Caco-2 (cell line): ENCODE data around the gene PROSER2. TPM values are rescaled to one million over a fixed set of nuclear protein-coding genes. Genes with fewer than 3 reads are reported as not detected.

Experiments
- BruUV-seq: library from RNA; stranded (reverse); fragments of 400-500 nt; replicated peaks from 2 replicates; lab custom pipeline; 2021; lab: Mats Ljungman, UMichigan
- CTCF ChIA-PET: fragments of 300-600 bp; sonication (Branson Sonifier 250); formaldehyde crosslinking; loops from one replicate; lab custom pipeline; 2022; ENCODE audit warnings: antibody characterized with exemption; lab: Charles Lee
- POLR2A ChIA-PET: fragments of 300-600 bp; sonication (Branson Sonifier 250); formaldehyde crosslinking; loops from one replicate; lab custom pipeline; 2022; ENCODE audit warnings: antibody characterized with exemption; lab: Charles Lee
- DNase-seq, 2 experiments: peaks; one replicate each; pipeline versions ENCODE4 v3.0.0 to v3.0.0-alpha.2; 2020 to 2022
- H3K27me3 ChIP-seq: replicated peaks from 2 replicates; pipeline ENCODE4 v1.6.0; 2011; ENCODE audit warnings: low read length; ENCODE audit not compliant: control insufficient read depth, insufficient read depth
- H3K36me3 ChIP-seq: 2 replicates; pipeline ENCODE4 v1.5.1; 2011; ENCODE audit warnings: low read length; ENCODE audit not compliant: control insufficient read depth, insufficient read depth
- H3K4me1 ChIP-seq: fragments of 250-450 bp; sonication (Bioruptor Pico); 2 replicates; pipeline ENCODE4 v1.5.1; 2020; ENCODE audit warnings: mild to moderate bottlenecking
- H3K4me3 ChIP-seq: 2 replicates; pipeline ENCODE4 v1.5.1; 2011; ENCODE audit warnings: low read depth, mild to moderate bottlenecking, control low read depth, low read length
- H3K9me3 ChIP-seq: fragments of 250-450 bp; sonication (Bioruptor Pico); 2 replicates; pipeline ENCODE4 v1.5.1; 2020; ENCODE audit warnings: mild to moderate bottlenecking, moderate library complexity
- H3K27ac Mint-ChIP-seq: one replicate; pipeline ENCODE4 v1.8.0; 2022; ENCODE audit warnings: mixed read lengths; ENCODE audit not compliant: unreplicated experiment
- H3K27me3 Mint-ChIP-seq: one replicate; pipeline ENCODE4 v1.8.0; 2022; ENCODE audit warnings: mixed read lengths; ENCODE audit not compliant: insufficient read depth, unreplicated experiment
- H3K36me3 Mint-ChIP-seq: one replicate; pipeline ENCODE4 v1.8.0; 2022; ENCODE audit warnings: mild to moderate bottlenecking, mixed read lengths; ENCODE audit not compliant: insufficient read depth, unreplicated experiment
- H3K4me1 Mint-ChIP-seq: one replicate; pipeline ENCODE4 v1.8.0; 2022; ENCODE audit warnings: low read depth, mixed read lengths; ENCODE audit not compliant: unreplicated experiment
- H3K4me3 Mint-ChIP-seq: one replicate; pipeline ENCODE4 v1.8.0; 2022; ENCODE audit warnings: mild to moderate bottlenecking, moderate library complexity, mixed read lengths; ENCODE audit not compliant: unreplicated experiment
- H3K9me3 Mint-ChIP-seq: one replicate; pipeline ENCODE4 v1.8.0; 2022; ENCODE audit warnings: mixed read lengths; ENCODE audit not compliant: unreplicated experiment
- intact Hi-C: fragments of 100-400 bp; cut with micrococcal nuclease; formaldehyde crosslinking; loops from one replicate; pipeline ENCODE4 v1.10.0; 2022; ENCODE audit not compliant: unreplicated experiment
- total RNA-seq: library from RNA; stranded (reverse); gene quantifications from 2 replicates; pipeline ENCODE4 v1.2.3, GENCODE V29; 2022
- TF ChIP-seq, protein P1 (sequence below), 2 experiments: fragments of 200-600 bp in 1 of 2; IDR thresholded peaks; 1 replicate in 1 of 2; 2 replicates in 1 of 2; pipeline versions ENCODE4 v1.5.1 to v1.8.0; 2011 to 2022; ENCODE audit warnings: antibody characterized with exemption in 1 of 2, control low read depth in 1 of 2, inconsistent platforms in 1 of 2, low read depth in 1 of 2, low read length in 1 of 2, mild to moderate bottlenecking in 1 of 2, moderate library complexity in 1 of 2; ENCODE audit not compliant: insufficient read depth in 1 of 2, severe bottlenecking in 1 of 2, unreplicated experiment in 1 of 2

The PROSER2 gene
- total RNA-seq, 1 experiment from 2014 or later = 134 TPM

DNA sequence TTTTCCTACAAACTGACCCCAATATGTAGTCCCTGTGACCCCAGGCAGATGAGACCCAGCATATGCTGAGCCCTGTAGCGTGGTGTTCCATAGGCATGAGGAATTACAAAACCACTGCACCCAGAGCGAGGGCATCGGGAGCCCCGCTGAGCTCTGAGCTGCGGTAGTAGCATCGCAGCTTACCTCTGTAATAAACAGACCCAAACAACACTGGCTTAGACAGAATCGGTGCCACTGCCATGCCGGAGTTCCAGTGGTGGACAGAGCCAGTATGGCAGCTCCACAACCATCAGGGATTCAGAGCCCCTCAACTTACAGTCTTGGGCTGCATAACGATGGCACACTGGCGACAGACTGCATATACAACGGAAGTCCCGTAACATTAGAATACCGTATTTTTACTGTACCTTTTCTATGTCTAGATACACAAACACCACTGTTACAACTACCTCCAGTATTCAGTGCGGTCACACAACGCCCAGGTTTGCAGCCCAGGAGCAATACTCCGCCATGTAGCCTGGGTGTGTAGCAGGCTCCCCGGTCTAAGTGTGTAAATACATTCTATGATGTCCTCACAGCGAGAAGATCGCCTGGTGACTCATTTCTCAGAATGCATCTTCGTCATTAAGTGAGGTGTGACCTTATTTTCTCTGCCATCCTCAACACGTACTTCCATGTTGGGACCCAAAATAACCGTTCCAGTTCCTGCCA lies 68.8 kb downstream of the PROSER2 start:
- DNase-seq = no peak
- Mint-ChIP-seq H3K4me1 (peaks cover 6% of the 10 kb centered on the region), H3K27me3 (no peaks in the 10 kb centered on the region), H3K27ac (no peak overlapping the region), H3K4me3 (no peak overlapping the region), H3K9me3 (no peaks in the 10 kb centered on the region), H3K36me3 (no peaks in the 10 kb centered on the region)
- Histone ChIP-seq H3K9me3 (no peaks in the 10 kb centered on the region), H3K36me3 (no peaks in the 10 kb centered on the region), H3K4me1 (0 out of 2 replicates have a peak, but pooled peaks cover 1% of the 10 kb centered on the region), H3K27me3 (no peaks in the 10 kb centered on the region), H3K4me3 (no peak overlapping the region)
- ChIA-PET POLR2A (interaction anchor here (0.9 kb wide), 1 partner anchor 16 kb away, joined by 3 read pairs; no protein-coding TSS in a partner anchor), CTCF (no interaction called here)
- TF ChIP-seq, protein P1, sequence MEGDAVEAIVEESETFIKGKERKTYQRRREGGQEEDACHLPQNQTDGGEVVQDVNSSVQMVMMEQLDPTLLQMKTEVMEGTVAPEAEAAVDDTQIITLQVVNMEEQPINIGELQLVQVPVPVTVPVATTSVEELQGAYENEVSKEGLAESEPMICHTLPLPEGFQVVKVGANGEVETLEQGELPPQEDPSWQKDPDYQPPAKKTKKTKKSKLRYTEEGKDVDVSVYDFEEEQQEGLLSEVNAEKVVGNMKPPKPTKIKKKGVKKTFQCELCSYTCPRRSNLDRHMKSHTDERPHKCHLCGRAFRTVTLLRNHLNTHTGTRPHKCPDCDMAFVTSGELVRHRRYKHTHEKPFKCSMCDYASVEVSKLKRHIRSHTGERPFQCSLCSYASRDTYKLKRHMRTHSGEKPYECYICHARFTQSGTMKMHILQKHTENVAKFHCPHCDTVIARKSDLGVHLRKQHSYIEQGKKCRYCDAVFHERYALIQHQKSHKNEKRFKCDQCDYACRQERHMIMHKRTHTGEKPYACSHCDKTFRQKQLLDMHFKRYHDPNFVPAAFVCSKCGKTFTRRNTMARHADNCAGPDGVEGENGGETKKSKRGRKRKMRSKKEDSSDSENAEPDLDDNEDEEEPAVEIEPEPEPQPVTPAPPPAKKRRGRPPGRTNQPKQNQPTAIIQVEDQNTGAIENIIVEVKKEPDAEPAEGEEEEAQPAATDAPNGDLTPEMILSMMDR (IDR thresholded peaks at IDR 0.05; ENCODE audit: insufficient read depth in 1 of 2, low read depth in 1 of 2, low read length in 1 of 2, severe bottlenecking in 1 of 2, unreplicated experiment in 1 of 2) = no peak
- intact Hi-C loops = no loop called here
- no TSS peak for BruUV-seq

DNA sequence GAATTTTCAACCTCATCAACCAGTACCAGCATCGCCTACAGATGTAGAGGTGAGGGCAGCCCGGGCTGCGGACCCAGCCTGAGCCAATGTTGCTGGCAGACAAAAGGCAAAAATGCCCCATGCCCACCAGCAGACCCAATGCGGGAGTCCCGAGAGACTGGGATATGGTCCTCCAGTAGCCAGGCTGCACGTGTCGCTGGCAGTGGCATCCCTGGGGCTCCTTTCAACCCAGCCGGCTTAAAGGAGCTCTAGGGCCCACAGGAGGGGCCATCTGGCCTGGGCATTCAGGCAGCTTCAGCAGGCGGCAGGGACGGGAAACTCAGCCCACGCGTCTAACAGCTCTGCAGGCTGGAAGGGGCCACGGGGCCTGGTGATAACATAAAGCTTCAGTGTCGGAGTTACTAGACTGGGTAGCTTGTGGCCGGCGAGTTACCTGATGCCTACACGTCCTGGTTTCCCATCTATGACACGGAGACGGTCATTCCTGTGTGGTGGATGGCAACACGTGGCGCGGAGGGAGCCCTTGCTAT lies 70.7 kb downstream of the PROSER2 start:
- Mint-ChIP-seq H3K36me3 (no peaks in the 10 kb centered on the region), H3K27ac (no peak overlapping the region), H3K4me1 (peaks cover 24% of the 10 kb centered on the region), H3K27me3 (no peaks in the 10 kb centered on the region), H3K9me3 (no peaks in the 10 kb centered on the region), H3K4me3 (no peak overlapping the region)
- intact Hi-C loops = no loop called here
- Histone ChIP-seq H3K9me3 (no peaks in the 10 kb centered on the region), H3K36me3 (no peaks in the 10 kb centered on the region), H3K27me3 (no peaks in the 10 kb centered on the region), H3K4me3 (no peak overlapping the region), H3K4me1 (peaks cover 19% of the 10 kb centered on the region)
- POLR2A ChIA-PET = interaction anchor here (0.7 kb wide), 1 partner anchor 18 kb away, joined by 3 read pairs; no protein-coding TSS in a partner anchor
- BruUV-seq = no TSS peak
- no peak for DNase-seq
- CTCF ChIA-PET = interaction anchor here (1.2 kb wide), 1 partner anchor 8 kb away, joined by 4 read pairs; no protein-coding TSS in a partner anchor
- TF ChIP-seq, protein P1 (IDR thresholded peaks at IDR 0.05; ENCODE audit: insufficient read depth in 1 of 2, low read depth in 1 of 2, low read length in 1 of 2, severe bottlenecking in 1 of 2, unreplicated experiment in 1 of 2) = no peak

GRCh38 chr10:11894381-11895107 lies 71.4 kb downstream of the PROSER2 start:
- H3K4me1 ChIP-seq = peaks cover 25% of the 10 kb centered on the region

More at GRCh38 chr10:11894381-11895107, 71.4 kb downstream of the PROSER2 start:
- no peaks in the 10 kb centered on the region for H3K27me3 Mint-ChIP-seq
- BruUV-seq = no TSS peak
- no peaks in the 10 kb centered on the region for H3K36me3 ChIP-seq
- no peaks in the 10 kb centered on the region for H3K36me3 Mint-ChIP-seq
- no peaks in the 10 kb centered on the region for H3K9me3 ChIP-seq
- H3K27ac Mint-ChIP-seq = no peak overlapping the region
- intact Hi-C loops = no loop called here
- H3K9me3 Mint-ChIP-seq = no peaks in the 10 kb centered on the region
- CTCF ChIA-PET = no interaction called here
- no peak for DNase-seq
- POLR2A ChIA-PET = interaction anchor here (0.7 kb wide), 1 partner anchor 19 kb away, joined by 3 read pairs; no protein-coding TSS in a partner anchor
- peaks cover 26% of the 10 kb centered on the region for H3K4me1 Mint-ChIP-seq
- H3K4me3 Mint-ChIP-seq = no peak overlapping the region
- no peaks in the 10 kb centered on the region for H3K27me3 ChIP-seq
- H3K4me3 ChIP-seq = no peak overlapping the region
- TF ChIP-seq, protein P1 (IDR thresholded peaks at IDR 0.05; ENCODE audit: insufficient read depth in 1 of 2, low read depth in 1 of 2, low read length in 1 of 2, severe bottlenecking in 1 of 2, unreplicated experiment in 1 of 2) = no peak
